GM18498 (cell line): ENCODE data around the gene TDRKH.
"Not testable (repeated sequence)": the region's sequence is repeated elsewhere in the genome, so short reads cannot be mapped to it uniquely, and the experiment has no call there.

Source experiments
- ATAC-seq: cut with Tn5 transposase; IDR thresholded peaks from one replicate; pipeline ENCODE4 v1.9.1; 2021; ENCODE audit warnings: mild to moderate bottlenecking, moderate library complexity; ENCODE audit not compliant: unreplicated experiment

Gene TDRKH

DNA sequence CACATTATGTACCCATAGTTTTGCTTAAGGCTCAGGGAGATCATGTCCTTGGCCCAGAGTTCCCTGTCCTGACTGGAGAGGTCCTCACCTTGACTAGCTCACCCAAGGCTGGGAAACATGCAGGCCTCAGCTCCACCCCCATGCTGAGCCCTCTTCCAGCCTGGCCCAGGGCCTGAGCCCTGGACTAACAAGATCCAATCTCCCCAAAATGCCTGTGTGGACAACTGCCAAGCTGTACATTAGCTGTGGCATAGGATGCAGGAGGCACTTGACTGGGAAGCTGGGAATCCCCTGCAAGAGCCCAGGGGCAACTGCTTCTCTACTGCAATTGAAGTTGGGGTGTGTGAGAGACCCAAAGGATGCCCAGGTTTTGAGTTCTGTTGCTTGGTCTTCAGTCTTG, 12.9 kb upstream of the TDRKH start:
- ATAC-seq: no peak

DNA sequence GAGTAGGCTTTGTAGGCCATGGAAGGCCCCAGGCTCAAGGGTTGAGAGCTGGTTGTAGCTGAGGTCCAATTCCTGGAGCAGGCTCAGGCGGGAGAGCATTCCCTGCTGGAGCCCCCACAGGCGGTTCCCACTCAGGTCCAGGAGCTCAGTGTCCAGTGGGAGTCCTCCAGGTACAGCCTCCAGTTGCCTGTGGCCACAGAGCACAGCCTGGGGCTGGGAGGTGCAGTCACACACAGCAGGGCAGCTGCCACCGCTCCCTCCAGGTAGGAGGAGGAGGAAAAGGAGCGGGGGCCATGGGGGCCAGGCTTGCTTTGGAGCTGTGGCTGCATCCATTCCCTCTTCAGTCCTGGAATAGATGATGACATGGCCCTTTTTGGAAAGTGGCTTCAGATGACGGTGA, 12.1 kb upstream of the TDRKH start:
- ATAC-seq: no peak

DNA sequence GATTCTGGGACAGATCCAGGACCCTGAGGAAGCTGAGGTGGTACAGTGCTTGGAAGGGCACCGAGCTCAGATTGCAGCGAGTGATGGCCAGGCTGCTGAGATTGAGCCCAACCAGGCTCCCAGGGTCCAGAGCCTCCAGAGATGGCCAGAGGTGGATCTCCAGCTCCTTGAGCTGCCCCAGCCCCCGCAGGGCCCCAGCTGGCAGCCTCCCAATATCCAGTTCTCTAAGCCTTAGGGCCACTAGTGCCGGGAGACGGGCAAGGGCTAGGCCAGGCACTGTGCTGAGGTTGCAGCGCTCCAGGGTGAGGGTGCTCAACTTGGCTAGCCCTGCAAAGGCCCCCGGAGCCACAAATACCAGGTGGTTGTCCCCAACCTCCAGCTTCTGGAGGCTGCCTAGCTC, 11.5 kb upstream of the TDRKH start:
- ATAC-seq: no peak

DNA sequence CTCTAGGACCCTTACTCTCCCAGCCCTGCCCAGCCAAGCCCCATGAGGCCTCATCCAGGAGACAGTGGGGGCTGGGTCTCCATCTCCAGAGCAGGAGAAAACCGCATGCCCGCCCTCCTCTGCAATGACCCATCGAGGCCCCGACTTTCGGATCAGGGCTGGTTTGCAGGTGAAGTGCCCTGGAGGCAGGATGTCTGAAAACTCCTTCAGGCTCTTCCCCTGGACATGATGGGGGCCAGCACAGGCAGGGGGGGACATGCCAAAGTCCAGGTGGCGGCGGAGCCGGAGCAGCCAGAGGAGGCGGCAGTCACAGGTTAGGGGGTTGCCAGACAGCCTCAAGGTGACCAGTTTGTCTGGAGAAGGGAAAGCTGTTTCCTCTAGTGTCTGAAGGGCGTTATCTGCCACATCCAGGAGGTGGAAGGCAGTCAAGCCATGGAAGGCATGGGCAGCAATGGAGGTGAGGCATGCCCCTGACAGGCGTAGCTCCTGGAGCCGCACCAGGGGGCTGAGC, 11.1 kb upstream of the TDRKH start:
- no peak for ATAC-seq

DNA sequence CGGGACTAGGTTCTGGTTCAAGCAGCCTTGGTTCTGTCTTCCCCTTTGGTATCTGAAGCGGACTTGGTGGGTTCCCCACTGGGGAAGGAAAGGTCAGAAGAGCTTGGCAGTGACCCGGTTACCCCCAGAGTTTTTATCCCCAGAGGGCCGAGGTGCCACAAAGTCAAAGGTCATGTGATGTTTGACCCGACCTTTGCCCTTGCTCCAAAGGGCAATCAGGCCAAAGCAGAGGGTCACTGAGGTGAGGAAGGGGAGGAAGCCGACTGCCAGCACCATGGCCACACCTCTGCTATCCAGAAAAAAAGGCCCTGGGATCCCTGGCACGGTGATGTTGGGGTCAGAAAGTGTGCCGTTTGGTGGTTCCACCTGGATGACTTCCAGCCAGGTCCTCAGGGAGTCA, 10.5 kb upstream of the TDRKH start:
- no peak for ATAC-seq

DNA sequence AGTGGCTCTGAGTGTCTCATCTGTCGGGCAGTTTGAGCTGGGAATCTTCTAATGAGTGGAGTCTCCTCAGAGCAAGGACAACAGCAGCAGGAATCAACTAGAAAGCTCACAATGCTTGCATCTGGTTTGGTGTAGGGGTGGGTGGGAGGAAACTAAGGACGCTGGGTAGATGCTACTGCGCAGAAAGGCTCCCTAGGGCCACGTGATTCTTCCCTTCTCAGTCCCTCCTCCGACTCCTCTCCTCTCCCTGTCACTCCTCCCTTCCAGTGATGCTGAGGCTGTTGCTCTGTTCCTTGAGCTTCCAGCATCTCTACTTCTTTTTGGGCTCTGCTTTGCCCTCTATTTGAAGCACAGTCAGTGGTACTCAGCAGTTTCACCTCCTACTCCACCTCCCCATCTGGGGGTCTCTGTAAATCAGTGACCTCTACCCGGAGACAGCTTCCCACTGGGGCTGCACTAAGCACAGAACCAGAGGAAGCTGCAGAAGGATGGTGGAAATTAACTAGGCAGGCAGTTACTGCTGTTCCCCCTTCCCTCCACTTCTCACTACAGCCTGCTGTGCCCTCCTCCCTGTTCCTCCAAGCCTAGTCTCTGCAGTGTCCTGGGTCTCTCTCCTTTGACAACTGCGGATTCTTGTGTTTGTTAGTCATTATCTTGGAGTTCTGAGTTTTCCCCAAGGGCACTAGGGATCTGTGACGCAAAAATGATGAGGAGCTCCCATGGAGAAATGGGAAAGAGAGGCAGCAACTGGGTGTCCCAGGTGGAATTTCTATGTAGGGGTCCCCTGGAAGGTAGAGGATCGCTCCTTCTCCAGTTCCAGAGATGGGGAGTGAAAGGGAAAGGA, 9.1 kb upstream of the TDRKH start:
- ATAC-seq: no peak

DNA sequence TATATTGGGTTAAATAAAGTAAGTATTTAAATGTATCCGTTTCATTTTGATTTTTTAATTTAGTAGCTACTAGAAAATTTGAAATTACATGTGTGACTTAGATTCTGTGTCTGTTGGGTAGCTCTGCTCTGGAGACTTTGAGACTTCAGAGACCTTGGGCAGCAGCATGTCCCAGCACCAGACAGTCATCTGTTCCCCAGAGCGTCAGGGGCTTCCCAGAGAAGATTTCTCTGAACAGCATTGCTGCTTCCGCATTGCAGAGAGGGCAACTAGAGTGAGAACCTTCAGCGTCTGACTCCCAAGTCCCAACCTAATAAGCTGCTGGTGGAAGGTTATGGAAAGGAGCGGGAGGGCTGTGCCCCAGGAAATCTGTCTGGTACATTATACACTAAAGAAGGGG, 8.3 kb upstream of the TDRKH start:
- no peak for ATAC-seq

DNA sequence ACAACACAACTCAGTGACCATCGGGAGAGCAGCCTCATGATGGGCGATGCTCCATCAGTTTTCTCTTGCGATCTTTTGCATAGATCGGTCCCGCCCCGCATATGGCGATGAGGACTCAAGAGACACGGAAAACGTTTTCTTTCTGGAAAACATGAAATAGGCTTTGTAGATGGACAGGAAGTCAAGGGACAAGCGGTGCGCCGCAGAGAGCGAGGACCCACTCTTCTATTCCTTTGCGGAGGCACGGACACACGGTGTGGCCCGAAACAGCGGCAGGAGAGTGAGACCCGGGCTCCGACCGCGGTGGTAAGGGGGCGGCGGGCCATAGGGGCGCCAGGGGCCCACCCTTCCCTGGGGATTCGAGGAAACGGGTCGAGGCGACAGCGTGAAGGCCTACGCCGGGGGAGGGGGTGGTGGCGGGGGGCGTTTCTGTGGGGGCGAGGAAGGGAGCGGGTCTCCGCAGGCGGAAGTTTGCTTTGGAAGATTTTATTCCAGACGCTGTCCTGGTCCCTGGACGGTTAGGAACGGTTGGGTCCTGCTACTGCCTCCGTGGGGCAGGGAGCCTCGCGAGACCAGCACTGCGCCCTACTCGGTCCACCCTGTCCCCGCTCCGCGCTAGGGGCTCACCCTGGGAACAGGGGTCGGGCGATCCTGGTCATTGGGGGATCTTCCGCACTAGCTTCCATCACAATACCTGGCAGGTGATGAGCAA, 796 bp upstream of the TDRKH start:
- no peak for ATAC-seq

DNA sequence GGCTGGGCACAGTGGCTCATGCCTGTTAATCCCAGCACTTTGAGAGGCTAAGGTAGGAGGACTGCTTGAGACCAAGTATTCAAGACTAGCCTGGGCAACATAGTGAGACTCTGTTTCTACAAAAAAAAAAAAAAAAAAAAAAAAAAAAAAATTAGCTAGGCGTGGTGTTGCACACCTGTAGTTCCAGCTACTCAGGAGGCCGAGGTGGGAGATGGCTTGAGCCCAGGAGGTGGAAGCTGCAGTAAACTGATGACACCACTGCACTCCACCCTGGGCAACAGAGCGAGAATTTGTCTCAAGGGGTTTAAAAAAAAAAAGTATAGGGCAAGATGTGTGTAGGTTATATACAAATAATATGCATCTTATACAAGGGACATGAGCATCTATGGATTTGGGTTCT, 2.6 kb downstream of the TDRKH start:
- ATAC-seq: no peak

DNA sequence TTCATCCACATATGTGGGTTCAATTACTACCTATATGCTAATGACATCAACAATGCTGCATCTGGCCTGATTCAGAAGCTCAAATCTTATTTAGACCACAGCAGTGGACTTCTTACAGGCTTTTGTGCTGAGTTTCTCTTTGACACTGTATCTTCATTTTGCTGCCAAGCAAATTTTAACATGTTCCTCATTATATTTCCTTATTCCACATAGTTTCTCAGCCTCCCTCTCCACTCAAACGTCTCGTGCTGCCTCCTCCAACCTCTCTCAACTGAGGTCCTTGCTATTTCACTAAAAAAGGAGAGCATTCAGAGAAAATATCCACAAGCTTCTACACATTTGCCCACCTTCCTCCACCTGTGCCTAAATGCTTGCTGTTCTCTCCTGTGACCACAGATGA, 6.5 kb downstream of the TDRKH start:
- no peak for ATAC-seq

DNA sequence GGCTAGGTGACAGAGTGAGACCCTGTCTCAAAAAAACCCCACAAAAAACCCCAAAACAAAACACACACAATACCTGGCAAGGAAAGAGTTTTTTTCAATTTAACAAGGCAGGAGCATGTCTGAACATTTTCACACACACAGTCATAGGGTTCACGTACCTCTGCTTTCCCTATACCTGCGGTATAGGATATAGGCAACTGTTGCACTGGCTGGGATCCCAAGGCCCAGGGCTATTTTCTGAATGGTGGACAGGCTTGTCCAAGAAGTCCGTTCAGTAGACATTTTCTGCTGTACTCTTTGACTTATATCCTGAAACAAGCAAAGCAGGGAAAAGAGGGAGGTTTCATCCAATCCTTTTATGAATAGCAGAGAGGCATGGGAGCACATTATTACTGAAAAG, 7.6 kb downstream of the TDRKH start:
- ATAC-seq: no peak

DNA sequence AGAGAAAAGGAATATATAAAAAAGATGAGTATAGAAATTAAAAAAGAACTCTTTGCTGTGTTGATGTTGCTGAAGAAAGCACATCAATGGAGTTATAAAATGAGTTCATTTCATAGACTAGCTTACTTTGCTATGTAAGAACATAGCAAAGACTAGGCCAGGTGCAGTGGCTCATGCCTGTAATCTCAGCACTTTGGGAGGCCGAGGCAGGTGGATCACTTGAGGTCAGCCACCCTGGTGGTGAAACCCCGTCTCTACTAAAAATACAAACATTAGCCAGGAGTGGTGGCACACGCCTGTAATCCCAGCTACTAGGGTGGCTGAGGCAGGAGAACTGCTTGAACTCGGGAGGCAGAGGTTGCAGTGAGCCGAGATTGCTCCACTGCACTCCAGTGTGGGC, 8.3 kb downstream of the TDRKH start:
- ATAC-seq: not testable (repeated sequence)

DNA sequence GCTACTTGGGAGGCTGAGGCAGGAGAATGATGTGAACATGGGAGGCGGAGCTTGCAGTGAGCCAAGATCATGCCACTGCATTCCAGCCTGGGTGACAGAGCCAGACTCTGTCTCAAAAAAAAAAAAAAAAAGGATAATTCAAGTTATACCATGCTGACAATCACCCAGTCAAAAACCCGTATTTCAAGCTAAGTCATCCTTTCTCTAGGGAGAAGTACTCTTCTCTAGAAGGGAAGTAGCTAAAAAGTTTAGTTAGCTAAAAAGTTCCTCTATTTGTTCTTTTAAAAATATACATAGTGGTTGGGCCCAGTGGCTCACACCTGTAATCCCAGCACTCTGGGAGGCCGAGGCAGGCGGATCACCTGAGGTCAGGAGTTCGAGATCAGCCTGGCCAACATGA, 9.6 kb downstream of the TDRKH start:
- not testable (repeated sequence) for ATAC-seq

DNA sequence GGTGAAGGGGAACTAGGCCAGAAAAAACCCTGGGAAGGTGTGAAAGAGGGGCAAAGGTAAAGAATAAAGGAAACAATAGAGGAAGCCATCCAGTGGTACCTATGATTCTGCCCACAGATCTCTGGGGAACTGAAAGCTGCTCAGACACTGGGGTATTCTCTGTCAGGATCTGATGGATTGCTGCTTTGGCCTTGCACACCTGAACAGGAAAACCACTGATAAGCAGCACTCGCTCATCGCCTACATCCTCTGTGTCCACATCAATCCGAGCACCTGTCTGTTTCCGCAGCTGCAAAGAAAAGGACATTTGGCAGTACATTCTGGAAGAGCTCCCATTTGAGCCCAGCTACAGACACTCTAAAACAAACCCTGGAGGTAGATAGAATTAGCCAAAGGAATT, 10.4 kb downstream of the TDRKH start:
- no peak for ATAC-seq

DNA sequence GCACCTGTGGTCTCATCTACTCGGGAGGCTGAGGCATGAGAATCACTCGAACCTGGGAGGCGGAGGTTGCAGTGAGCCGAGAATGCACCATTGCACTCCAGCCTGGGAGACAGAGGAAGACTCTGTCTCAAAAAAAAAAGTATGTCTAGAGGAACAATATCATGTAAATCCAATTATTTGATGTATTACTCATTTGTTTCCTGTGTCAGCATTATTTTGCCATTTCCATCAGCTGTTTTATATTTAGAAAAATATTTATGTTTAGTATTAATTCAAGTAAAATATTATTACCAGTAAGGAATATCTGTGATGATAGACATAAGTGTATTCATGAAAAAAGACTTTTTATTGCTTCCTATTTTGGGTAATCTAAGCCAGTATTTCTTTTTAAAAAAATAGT, 13.0 kb downstream of the TDRKH start:
- no peak for ATAC-seq

DNA sequence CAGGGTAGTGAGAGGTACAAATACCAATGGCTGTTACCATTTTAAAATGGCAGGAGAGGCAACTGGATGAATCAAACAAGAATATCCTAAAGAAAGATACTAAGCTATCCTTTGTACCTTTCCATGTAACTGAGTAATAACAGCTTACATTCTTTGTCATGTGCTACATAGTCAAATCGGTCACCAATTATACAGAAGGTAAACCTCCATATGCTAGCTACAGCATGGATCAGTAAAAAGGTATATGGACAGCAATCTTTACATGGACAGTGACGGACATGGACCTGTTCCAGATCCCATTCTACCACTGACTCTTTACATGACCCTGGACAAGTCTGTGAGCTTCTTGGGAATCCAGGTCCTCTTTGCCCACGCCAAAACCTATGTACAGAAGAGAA, 13.6 kb downstream of the TDRKH start:
- no peak for ATAC-seq

DNA sequence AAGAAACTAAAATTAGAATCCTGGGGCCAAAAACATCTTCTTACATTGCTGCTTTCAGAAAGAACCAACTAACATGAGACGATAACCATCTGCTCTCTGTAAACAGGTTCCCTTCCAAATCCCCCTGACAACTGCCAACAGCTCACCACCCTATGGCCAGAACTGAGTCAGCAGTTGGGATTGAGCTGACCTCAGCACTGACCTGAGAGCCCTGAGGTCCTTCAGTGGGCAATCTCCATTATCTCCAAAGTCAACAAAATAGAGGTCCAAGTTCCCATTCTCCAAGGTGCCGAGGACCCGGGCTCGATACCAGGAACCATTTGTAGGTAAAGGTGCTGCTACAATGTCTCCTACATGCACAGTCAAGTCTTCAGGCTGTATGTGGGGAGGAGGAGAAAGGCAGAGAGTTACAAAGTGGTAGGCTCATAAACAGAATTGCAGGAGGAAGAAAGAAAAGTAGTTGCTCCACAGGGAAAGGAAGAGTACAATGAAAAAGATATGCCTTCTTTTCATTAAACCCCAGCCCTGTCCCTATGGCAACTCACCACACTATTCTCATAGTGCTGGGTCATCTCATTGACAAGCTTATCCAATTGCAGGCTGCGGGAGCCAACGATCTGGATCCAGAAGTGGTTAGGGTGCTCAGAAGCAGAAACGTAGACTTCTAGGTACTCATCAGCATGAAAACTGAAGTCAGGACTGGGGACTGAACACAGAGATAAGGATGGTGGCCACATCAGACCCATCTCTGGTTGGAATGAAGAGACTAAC, 14.2 kb downstream of the TDRKH start:
- no peak for ATAC-seq

DNA sequence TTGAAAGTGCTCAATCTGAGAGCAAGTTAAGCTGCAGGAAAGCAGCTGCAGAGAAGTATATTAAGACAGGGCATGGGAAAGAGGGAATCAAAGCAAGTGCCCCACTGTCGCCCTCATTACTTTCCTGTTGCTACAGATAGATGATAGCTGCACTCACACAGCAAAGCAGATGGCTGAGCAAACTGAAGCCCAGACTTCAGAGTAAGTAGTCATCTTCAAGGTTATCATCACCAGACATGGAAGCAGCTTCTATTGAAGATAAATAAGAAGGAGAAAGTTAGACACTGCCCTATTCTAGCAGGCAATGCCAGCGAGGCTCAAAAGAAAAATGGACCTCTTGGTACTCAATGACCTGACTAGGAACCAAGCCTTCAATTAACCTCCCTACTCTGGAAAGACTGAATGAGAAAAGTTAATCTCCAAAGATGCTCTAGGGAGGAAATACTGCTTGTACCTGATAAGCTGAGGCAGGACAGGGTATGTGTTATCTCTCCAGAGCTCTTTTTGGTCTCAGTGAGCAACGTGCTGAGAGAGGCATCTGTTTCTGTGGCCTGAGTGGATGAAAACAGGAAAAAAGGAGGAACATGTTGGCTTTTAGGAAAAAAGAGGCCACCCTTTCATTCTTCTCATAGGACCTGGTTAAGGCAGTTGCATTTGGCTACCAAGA, 15.9 kb downstream of the TDRKH start:
- no peak for ATAC-seq

DNA sequence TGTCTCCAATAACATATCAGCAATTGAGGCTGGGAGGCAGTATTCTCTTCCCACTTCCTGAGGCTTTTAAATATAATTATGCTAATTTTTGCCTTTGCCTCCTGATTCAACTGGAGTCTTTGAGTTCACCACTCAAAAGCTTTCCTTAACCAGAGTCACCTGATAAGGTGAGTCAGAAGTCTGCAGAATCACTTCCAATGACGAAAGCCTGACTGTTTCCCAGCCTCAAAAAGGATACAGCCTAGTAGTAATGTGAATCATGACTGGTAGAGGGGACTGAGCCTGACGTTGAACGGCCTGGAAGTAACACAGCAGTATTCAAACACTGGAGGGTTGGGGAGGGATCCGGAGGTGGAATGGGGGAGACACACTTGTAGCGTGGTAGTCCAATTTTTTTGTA, 16.6 kb downstream of the TDRKH start:
- no peak for ATAC-seq

DNA sequence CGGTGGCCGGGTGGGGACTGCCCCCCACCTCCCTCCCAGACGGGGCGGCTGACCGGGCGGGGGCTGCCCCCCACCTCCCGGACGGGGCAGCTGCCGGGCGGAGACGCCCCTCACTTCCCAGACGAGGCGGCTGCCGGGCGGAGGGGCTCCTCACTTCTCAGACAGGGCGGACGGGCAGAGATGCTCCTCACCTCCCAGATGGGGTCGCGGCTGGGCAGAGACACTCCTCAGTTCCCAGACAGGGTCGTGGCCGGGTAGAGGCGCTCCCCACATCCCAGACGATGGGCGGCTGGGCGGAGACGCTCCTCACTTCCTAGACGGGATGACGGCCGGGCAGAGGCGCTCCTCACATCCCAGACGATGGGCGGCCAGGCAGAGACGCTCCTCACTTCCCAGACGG, 21.0 kb downstream of the TDRKH start:
- not testable (repeated sequence) for ATAC-seq
